ACC112 (cell line): Measurements from ENCODE around the gene PTCHD1.

ENCODE experiments used
- H2AFZ ChIP-seq: fragments of 200-600 bp; sonication (generic); one replicate; pipeline ENCODE4 v1.6.0; 2017; ENCODE audit warnings: antibody characterized with exemption, low read length; ENCODE audit not compliant: unreplicated experiment
- H3K27ac ChIP-seq: fragments of 200-600 bp; sonication (generic); 2 replicates; pipeline ENCODE4 v1.5.1; 2014; ENCODE audit warnings: low read depth, mild to moderate bottlenecking, antibody characterized with exemption, low read length, moderate library complexity
- H3K27me3 ChIP-seq: fragments of 200-600 bp; sonication (generic); 2 replicates; pipeline ENCODE4 v1.6.1; 2014; ENCODE audit warnings: mild to moderate bottlenecking, antibody characterized with exemption, low read length, moderate library complexity, mixed read lengths; ENCODE audit not compliant: insufficient read depth
- H3K36me3 ChIP-seq: fragments of 200-600 bp; sonication (generic); 2 replicates; pipeline ENCODE4 v1.6.1; 2016; ENCODE audit warnings: mild to moderate bottlenecking, antibody characterized with exemption, low read length, moderate library complexity, mixed read lengths; ENCODE audit not compliant: insufficient read depth
- H3K4me1 ChIP-seq: fragments of 200-600 bp; sonication (generic); one replicate; pipeline ENCODE4 v1.6.1; 2016; ENCODE audit warnings: low read length, mixed read lengths; ENCODE audit not compliant: insufficient read depth, unreplicated experiment, control insufficient read depth
- H3K4me3 ChIP-seq: fragments of 200-600 bp; sonication (generic); 2 replicates; pipeline ENCODE4 v1.5.1; 2014; ENCODE audit warnings: mild to moderate bottlenecking, low read depth, low read length
- H3K79me2 ChIP-seq: fragments of 200-600 bp; sonication (generic); one replicate; pipeline ENCODE4 v1.6.0; 2016; ENCODE audit warnings: low read length; ENCODE audit not compliant: control insufficient read depth, unreplicated experiment, insufficient read depth

Gene PTCHD1

DNA sequence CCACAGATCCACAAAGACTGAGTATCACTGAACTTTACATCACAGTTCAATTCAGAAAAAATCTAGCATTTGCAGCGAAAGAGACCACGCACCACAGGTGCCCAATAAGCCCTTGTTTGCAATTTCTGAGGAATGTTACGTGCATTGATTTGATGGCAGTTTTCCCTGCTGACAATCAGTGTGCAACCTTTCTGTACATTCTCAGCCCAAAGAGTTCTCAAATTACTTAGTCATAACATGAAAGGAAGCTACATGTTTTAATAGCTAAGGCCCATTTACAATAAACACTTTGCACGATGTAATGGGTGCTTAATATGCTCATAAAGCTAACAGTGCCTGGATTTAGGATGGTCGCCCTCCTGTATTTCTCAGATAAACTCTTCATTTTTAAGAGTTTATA lies 47.9 kb downstream of the PTCHD1 start:
- Histone ChIP-seq H2AFZ (no peak overlapping the region), H3K4me1 (peaks cover 8% of the 10 kb centered on the region), H3K27ac (no peak overlapping the region), H3K79me2 (no peaks in the 10 kb centered on the region), H3K27me3 (peaks cover 6% of the 10 kb centered on the region; the same call in 1 of the 2 replicates), H3K4me3 (no peak overlapping the region), H3K36me3 (no peaks in the 10 kb centered on the region)

DNA sequence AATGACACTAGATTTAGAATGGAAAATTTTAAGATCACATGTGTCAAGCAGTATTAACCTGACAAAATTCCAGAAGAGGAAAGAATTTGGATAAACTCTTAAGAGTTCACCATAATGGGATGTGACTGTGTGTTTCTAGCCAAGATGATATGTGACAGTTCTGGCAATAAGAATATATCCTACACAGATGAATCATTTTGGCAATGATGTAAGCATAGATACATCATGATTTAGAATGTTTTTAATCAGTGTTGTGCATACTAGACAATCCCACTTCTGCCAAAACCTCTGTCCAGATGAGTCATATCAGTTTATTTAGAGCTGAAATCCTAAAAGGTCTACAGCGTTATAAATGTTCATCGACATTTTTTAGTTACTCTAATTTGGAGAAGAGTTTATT lies 48.8 kb downstream of the PTCHD1 start:
- H3K4me3 ChIP-seq, result no peak overlapping the region
- peaks cover 8% of the 10 kb centered on the region for H3K4me1 ChIP-seq
- H2AFZ ChIP-seq, result no peak overlapping the region
- no peaks in the 10 kb centered on the region for H3K79me2 ChIP-seq
- no peaks in the 10 kb centered on the region for H3K36me3 ChIP-seq
- H3K27me3 ChIP-seq, result no peaks in the 10 kb centered on the region
- H3K27ac ChIP-seq, result no peak overlapping the region

DNA sequence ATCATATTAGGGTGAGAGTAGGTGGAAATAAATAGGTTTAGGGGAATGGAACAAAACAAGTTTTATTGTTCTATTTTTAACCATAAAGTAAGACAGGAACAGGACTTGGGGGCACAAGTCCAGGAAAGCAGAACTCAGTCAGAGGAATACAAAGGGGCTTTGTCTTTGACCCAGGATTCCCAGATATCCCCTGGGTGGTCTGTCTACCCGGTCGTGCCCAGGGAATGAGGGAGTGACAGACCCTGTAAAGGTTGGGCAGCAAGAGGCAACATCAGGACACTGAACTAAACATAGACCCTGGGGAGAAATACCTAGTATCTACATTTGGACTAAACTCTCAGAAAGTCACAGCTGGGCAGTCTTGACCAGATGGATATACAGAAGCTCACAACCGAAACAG lies 50.6 kb downstream of the PTCHD1 start:
- H3K27me3 ChIP-seq, result no peaks in the 10 kb centered on the region
- H3K36me3 ChIP-seq, result no peaks in the 10 kb centered on the region
- H3K27ac ChIP-seq, result no peak overlapping the region
- no peak overlapping the region for H2AFZ ChIP-seq
- no peaks in the 10 kb centered on the region for H3K79me2 ChIP-seq
- peaks cover 8% of the 10 kb centered on the region for H3K4me1 ChIP-seq
- H3K4me3 ChIP-seq, result no peak overlapping the region

DNA sequence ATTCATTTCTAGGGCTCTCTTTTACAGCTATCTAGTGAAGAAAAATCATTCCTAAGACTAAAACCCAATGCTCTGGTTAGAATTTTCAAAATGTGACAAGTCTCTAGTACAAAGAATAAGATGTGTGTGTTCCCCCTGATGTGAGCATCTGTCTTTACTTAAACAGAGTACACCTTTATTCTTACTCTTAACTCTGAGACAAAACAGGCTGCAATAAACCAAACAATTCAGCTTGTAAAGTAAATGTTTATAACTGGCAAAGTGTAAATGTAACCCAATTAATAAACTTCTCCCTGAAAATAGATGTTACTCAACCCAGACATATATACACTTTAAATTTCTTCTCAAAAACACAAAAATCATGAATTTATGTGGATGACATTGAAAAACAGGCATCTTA lies 51.6 kb downstream of the PTCHD1 start:
- Histone ChIP-seq H3K36me3 (no peaks in the 10 kb centered on the region), H3K4me3 (no peak overlapping the region), H2AFZ (no peak overlapping the region), H3K27me3 (no peaks in the 10 kb centered on the region), H3K79me2 (no peaks in the 10 kb centered on the region), H3K27ac (no peak overlapping the region), H3K4me1 (peaks cover 8% of the 10 kb centered on the region)

DNA sequence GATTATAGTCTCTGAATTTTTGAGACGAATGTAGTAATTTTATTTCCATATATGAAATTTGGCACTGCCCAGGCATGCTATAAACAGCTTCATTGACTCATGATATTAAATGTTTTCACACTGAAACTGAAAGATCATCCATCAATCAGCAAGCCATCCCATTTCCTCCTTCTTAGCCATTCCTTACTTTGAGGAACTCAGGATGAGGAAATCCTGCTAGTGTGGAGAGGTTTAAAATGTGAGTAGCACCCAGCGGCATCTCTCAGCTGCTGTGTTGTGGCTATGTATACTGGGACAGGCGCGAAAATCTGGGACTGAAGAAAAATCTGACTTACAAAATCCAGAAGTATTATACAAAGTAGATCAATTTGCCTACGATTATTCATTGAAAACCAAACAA lies 52.1 kb downstream of the PTCHD1 start:
- Histone ChIP-seq H3K27me3 (no peaks in the 10 kb centered on the region), H3K4me1 (peaks cover 8% of the 10 kb centered on the region), H2AFZ (no peak overlapping the region), H3K27ac (no peak overlapping the region), H3K36me3 (no peaks in the 10 kb centered on the region), H3K4me3 (no peak overlapping the region), H3K79me2 (no peaks in the 10 kb centered on the region)

DNA sequence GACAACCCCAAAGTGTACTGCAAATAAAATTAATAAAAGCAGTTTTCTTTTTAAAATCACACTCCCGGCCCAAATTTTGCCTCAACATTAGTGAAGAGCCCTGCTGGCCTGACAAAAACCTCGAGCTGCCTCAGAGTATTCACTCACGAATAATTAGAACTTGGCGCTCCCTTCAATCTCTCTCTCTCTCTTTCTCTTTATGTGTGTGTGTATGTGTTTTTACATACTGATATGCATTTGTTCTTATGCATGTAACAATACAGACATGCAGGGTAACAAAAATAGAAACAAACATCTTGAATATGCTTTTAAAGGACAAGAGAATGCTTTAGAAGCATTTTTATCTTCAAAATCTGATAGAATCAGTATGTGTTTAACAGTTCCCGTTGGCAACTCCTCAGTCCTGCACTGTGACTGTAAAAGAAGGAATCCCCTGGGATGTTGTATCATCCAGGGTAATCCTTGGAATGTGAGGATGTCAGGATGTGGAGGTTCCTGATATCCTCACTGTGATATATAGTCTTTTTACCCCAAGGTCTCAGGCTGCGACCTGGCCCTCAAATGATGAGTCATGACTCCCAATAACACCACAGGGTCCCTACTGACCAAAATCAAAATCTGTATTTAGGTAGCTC lies 53.0 kb downstream of the PTCHD1 start:
- Histone ChIP-seq H3K79me2 (no peaks in the 10 kb centered on the region), H2AFZ (no peak overlapping the region), H3K36me3 (no peaks in the 10 kb centered on the region), H3K4me3 (no peak overlapping the region), H3K27ac (no peak overlapping the region), H3K27me3 (no peaks in the 10 kb centered on the region), H3K4me1 (peaks cover 8% of the 10 kb centered on the region)

DNA sequence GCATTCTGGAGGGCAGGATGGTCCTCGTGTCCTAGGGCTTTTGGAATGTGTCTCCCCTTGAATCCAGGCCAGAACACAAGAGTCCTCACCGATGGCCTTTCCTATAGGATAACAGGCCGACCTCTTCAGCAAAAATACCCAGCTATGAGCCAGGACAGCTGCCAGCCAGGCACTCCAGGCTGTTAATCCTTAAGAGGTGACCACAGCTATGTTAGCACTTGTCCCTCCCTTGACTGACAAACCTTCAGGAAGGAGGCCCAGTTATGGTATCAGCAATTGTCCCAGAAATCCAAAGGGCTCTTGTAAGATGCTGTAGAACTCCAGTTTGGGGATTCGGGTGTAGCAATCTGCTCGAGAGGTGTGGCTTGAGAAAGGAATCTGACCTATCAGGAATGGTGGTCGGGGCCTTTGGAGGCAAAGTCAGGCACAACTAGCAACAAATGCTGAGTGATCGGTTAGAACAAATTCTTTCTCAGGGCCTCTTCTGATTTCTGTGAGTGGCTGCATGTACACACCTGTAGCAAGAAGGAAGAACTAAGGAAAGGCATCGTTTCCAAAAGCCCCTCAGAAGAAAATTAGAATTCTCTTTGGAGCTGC lies 54.6 kb downstream of the PTCHD1 start:
- no peaks in the 10 kb centered on the region for H3K27me3 ChIP-seq
- H3K27ac ChIP-seq, result no peak overlapping the region
- H3K36me3 ChIP-seq, result no peaks in the 10 kb centered on the region

DNA sequence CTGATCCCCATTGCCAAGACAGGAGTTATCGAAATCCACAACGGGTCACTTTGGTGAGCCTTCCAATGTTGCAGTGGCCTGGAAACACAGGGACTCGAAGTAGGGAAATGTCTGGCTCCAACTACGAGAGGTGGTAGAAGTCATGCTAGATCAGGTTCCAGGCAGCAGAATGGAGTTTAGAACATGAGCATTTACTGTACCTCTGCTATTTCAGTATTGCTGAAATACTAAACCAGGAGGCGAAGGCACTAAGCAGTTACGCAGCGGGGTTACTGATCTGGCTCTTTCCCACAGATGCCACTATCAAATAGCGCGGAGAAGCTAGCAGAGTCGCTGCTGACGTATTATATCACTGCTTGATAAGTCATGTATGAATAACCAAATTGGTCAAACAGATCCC lies 56.3 kb downstream of the PTCHD1 start:
- Histone ChIP-seq H3K4me1 (no peaks in the 10 kb centered on the region), H3K27ac (no peak overlapping the region), H3K79me2 (no peaks in the 10 kb centered on the region), H3K4me3 (no peak overlapping the region), H3K36me3 (no peaks in the 10 kb centered on the region), H3K27me3 (no peaks in the 10 kb centered on the region), H2AFZ (no peak overlapping the region)

More for the DNA sequence above, 54.6 kb downstream of the PTCHD1 start:
- no peak overlapping the region for H2AFZ ChIP-seq
- no peak overlapping the region for H3K4me3 ChIP-seq
- no peaks in the 10 kb centered on the region for H3K4me1 ChIP-seq
- no peaks in the 10 kb centered on the region for H3K79me2 ChIP-seq

DNA sequence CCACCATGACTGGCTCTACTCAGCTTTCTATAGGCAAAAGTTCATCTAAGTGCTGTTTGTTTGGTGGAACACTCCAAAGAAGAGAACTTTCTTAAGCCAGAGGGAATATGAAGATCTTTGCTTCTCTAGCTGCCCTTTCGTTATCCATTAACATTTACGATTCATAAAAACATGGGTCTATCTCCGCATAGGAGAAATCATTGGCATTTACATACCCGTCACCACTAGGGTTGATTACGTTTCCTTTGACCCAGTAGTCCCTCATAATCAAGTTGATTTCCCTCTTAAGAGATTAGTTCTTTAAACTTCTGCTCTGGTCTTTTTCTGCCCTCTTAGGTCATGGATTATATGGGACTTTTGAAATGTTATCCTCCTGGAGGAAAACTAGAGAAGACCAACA lies 57.5 kb downstream of the PTCHD1 start:
- Histone ChIP-seq H3K27me3 (no peaks in the 10 kb centered on the region), H3K4me3 (no peak overlapping the region)

DNA sequence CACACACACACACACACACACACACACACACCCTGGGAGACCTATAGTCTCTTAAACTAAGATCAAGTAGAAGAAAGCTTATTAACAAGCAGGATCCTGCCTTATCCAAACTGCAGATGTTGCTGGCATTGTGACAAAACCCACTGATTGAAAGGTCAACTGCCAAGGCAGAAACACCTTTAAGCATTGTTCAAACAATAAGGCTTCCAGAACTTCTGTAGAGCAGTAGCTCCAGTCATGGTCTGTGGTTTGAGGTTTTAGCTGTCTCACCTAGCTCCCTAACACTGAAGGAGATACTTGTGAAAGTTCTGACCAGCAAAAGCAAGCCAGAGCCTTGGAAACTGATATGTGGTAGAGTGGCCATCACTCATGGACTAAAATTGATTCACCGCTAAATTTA lies 59.8 kb downstream of the PTCHD1 start:
- H3K36me3 ChIP-seq, result no peaks in the 10 kb centered on the region
- H3K4me3 ChIP-seq, result no peak overlapping the region
- no peaks in the 10 kb centered on the region for H3K4me1 ChIP-seq
- H2AFZ ChIP-seq, result no peak overlapping the region
- no peaks in the 10 kb centered on the region for H3K79me2 ChIP-seq
- H3K27me3 ChIP-seq, result no peaks in the 10 kb centered on the region; the same call in 1 of the 2 replicates
- H3K27ac ChIP-seq, result no peak overlapping the region

More for the DNA sequence above, 57.5 kb downstream of the PTCHD1 start:
- Histone ChIP-seq H3K36me3 (no peaks in the 10 kb centered on the region), H3K27ac (no peak overlapping the region), H2AFZ (no peak overlapping the region), H3K79me2 (no peaks in the 10 kb centered on the region), H3K4me1 (no peaks in the 10 kb centered on the region)

DNA sequence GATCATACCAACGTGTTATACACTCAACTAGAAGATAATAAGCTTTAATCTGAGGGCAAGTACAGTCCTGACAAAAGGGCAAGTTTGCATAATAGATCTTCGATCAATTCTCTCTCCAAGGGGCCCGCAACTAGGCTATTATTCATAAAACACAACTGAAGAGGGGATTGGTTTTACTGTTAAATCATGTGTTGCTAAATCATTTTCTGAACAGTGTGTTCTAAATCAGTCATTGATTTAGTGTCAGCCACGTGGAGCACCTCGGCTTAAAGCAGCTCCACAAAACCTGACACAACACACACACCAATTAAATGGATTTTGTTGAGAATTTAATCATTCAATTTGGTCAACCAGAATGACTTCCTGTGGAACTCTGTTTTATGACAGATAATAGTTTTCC lies 61.6 kb downstream of the PTCHD1 start:
- Histone ChIP-seq H2AFZ (no peak overlapping the region), H3K4me3 (no peak overlapping the region), H3K27me3 (no peaks in the 10 kb centered on the region; the same call in 1 of the 2 replicates), H3K4me1 (no peaks in the 10 kb centered on the region), H3K36me3 (no peaks in the 10 kb centered on the region), H3K27ac (no peak overlapping the region), H3K79me2 (no peaks in the 10 kb centered on the region)
